Neural cell (in vitro differentiated cells): ENCODE measurements around the gene UCK2. TPM values are rescaled to one million over a fixed set of nuclear protein-coding genes. Genes with fewer than 3 reads are reported as not detected.

Source experiments
- H2AFZ ChIP-seq: fragments of 200-600, 300-800 bp; sonication (generic), shearing (Covaris generic); 2 replicates; pipeline ENCODE4 v1.6.0; 2014; ENCODE audit warnings: low read depth, mild to moderate bottlenecking, antibody characterized with exemption, low read length, moderate library complexity
- H3F3A ChIP-seq: fragments of 200-600 bp; shearing (Covaris generic); 2 replicates; pipeline ENCODE4 v1.6.1; 2016; ENCODE audit warnings: mild to moderate bottlenecking, moderate library complexity, mixed read lengths, antibody characterized with exemption, low read length; ENCODE audit not compliant: insufficient read depth, poor library complexity, severe bottlenecking
- H3K27ac ChIP-seq: fragments of 200-600, 300-800 bp; sonication (generic), shearing (Covaris generic); 2 replicates; pipeline ENCODE4 v1.5.1; 2014; ENCODE audit warnings: mild to moderate bottlenecking, low read length, moderate library complexity
- H3K27me3 ChIP-seq: fragments of 300-800, 200-600 bp; sonication (generic), shearing (Covaris generic); 2 replicates; pipeline ENCODE4 v1.6.0; 2014; ENCODE audit warnings: mild to moderate bottlenecking, low read depth, low read length, moderate library complexity; ENCODE audit not compliant: insufficient read depth
- H3K36me3 ChIP-seq: fragments of 300-800, 200-600 bp; sonication (generic), shearing (Covaris generic); 2 replicates; pipeline ENCODE4 v1.5.1; 2014; ENCODE audit warnings: mild to moderate bottlenecking, antibody characterized with exemption, low read length, moderate library complexity; ENCODE audit not compliant: insufficient read depth
- H3K4me2 ChIP-seq: fragments of 300-800, 200-600 bp; sonication (generic), shearing (Covaris generic); 2 replicates; pipeline ENCODE4 v1.6.0; 2014; ENCODE audit warnings: mild to moderate bottlenecking, low read length
- H3K4me3 ChIP-seq: fragments of 300-800, 200-600 bp; sonication (generic), shearing (Covaris generic); 2 replicates; pipeline ENCODE4 v1.5.1; 2014; ENCODE audit warnings: mild to moderate bottlenecking, low read length, moderate library complexity
- H3K79me2 ChIP-seq: fragments of 200-600 bp; shearing (Covaris generic); replicated peaks from 2 replicates; pipeline ENCODE4 v1.6.0; 2014; ENCODE audit warnings: mild to moderate bottlenecking, low read length, moderate library complexity; ENCODE audit not compliant: insufficient read depth
- H3K9ac ChIP-seq: fragments of 300-800, 200-600 bp; sonication (generic), shearing (Covaris generic); 2 replicates; pipeline ENCODE4 v1.6.1; 2016; ENCODE audit warnings: mild to moderate bottlenecking, low read length, mixed read lengths
- H3K9me2 ChIP-seq: fragments of 200-600 bp; shearing (Covaris generic); 2 replicates; pipeline ENCODE4 v1.6.1; 2016; ENCODE audit warnings: mild to moderate bottlenecking, low read length, mixed read lengths; ENCODE audit not compliant: insufficient read depth
- H3K9me3 ChIP-seq: fragments of 200-600, 300-800 bp; sonication (generic), shearing (Covaris generic); 2 replicates; pipeline ENCODE4 v1.6.1; 2016; ENCODE audit warnings: mild to moderate bottlenecking, mixed run types, low read length, moderate library complexity, mixed read lengths
- H4K20me1 ChIP-seq: fragments of 200-600 bp; shearing (Covaris generic); 2 replicates; pipeline ENCODE4 v1.6.1; 2016; ENCODE audit warnings: mild to moderate bottlenecking, mixed run types; ENCODE audit not compliant: insufficient read depth
- CTCF ChIP-seq: fragments of 450-650 bp; IDR thresholded peaks from 2 replicates; pipeline ENCODE4 v1.5.1; 2014; ENCODE audit warnings: antibody characterized with exemption, mild to moderate bottlenecking, moderate library complexity; ENCODE audit not compliant: poor library complexity, severe bottlenecking
- EP300 ChIP-seq: fragments of 450-650 bp; conservative IDR thresholded peaks from 2 replicates; pipeline ENCODE4 v1.6.1; 2014; ENCODE audit warnings: antibody characterized with exemption, mild to moderate bottlenecking, moderate library complexity; ENCODE audit not compliant: poor library complexity, severe bottlenecking
- EZH2 ChIP-seq: fragments of 200-600, 300-800 bp; shearing (Covaris generic), sonication (generic); IDR thresholded peaks from 2 replicates; pipeline ENCODE4 v1.6.1; 2014; ENCODE audit warnings: antibody characterized with exemption, low read length, borderline replicate concordance, mild to moderate bottlenecking; ENCODE audit not compliant: insufficient read depth, poor library complexity, severe bottlenecking
- MXI1 ChIP-seq: fragments of 450-650 bp; conservative IDR thresholded peaks from 2 replicates; pipeline ENCODE4 v1.6.1; 2014; ENCODE audit warnings: antibody characterized with exemption, mild to moderate bottlenecking; ENCODE audit not compliant: poor library complexity, severe bottlenecking
- POLR2AphosphoS5 ChIP-seq: IDR thresholded peaks from 2 replicates; pipeline ENCODE4 v1.6.1; 2012
- RAD21 ChIP-seq: fragments of 450-650 bp; conservative IDR thresholded peaks from 2 replicates; pipeline ENCODE4 v1.6.1; 2014; ENCODE audit warnings: antibody characterized with exemption, mild to moderate bottlenecking, moderate library complexity
- REST ChIP-seq: IDR thresholded peaks from 2 replicates; pipeline ENCODE4 v1.6.1; 2012; ENCODE audit warnings: borderline replicate concordance
- SMC3 ChIP-seq: fragments of 450-650 bp; conservative IDR thresholded peaks from 2 replicates; pipeline ENCODE4 v1.6.1; 2014; ENCODE audit warnings: antibody characterized with exemption, mild to moderate bottlenecking, moderate library complexity; ENCODE audit not compliant: poor library complexity
- TAF1 ChIP-seq: IDR thresholded peaks from 2 replicates; pipeline ENCODE4 v1.6.1; 2012; ENCODE audit warnings: low read depth
- polyA plus RNA-seq: library from polyadenylated mRNA; depleted of rRNA; stranded (reverse); fragments of >200 nt; gene quantifications from 2 replicates; pipeline ENCODE4 v1.2.3, GENCODE V29; 2014

The UCK2 gene
- polyA plus RNA-seq, 1 donor from 2014 or later, result 36.0 TPM

GRCh38 chr1:165869343-165869742 is 41.9 kb downstream of the UCK2 start:
- H3K9me2 ChIP-seq, result no peaks in the 10 kb centered on the region
- H3K36me3 ChIP-seq, result no peaks in the 10 kb centered on the region
- no peak for TF ChIP-seq POLR2AphosphoS5
- TF ChIP-seq RAD21, result no peak
- TF ChIP-seq TAF1, result no peak
- no peak for TF ChIP-seq SMC3
- TF ChIP-seq MXI1, result no peak
- H3K4me3 ChIP-seq, result no peak overlapping the region
- H3K9ac ChIP-seq, result no peak overlapping the region
- H3F3A ChIP-seq, result no peaks in the 10 kb centered on the region
- no peak overlapping the region for H3K27ac ChIP-seq
- no peak overlapping the region for H2AFZ ChIP-seq
- H3K4me2 ChIP-seq, result no peak overlapping the region
- H4K20me1 ChIP-seq, result no peaks in the 10 kb centered on the region
- H3K79me2 ChIP-seq, result peaks cover 13% of the 10 kb centered on the region
- no peaks in the 10 kb centered on the region for H3K27me3 ChIP-seq
- no peaks in the 10 kb centered on the region for H3K9me3 ChIP-seq

DNA sequence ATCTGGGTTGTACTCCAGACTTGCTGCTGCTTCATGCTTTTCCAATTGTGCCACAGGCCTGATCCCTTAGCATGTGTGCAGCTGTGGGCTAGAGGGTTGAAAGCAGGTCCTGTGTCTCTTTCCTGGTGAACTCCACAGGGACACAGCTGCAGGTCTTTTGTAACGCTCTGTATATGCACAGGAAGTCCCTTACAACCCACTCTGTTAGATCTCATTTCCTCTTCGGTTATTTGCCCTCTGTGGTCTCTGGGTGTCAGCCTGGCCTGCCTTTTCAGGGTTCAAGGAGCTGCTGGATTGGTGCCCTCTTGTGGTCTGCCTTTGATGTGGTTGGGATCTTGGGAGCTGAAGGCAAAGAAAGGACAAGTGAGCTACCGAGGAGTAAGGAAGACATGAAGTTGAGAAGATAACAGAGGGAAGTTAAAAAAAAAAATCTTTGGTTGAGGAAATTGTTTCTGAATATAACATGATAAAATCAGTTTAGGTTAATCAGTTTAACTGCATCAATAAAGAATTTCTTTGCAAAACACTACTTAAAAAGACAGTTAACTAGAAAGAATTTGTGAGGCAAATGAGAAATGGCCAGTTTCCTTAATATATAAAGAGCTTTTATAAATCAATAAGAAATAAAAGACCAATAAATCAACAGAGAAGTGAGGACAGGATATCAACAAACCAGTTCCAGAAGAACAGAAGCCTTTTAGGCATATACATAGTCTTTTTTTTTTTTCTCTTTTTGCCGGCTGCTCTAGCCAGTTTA is 44.1 kb downstream of the UCK2 start:
- H3K36me3 ChIP-seq, result no peaks in the 10 kb centered on the region
- no peak overlapping the region for H2AFZ ChIP-seq
- H3K79me2 ChIP-seq, result peaks cover 13% of the 10 kb centered on the region
- no peaks in the 10 kb centered on the region for H3F3A ChIP-seq
- H3K9me2 ChIP-seq, result no peaks in the 10 kb centered on the region
- TF ChIP-seq POLR2AphosphoS5 (no peak), TAF1 (no peak), SMC3 (no peak), EP300 (no peak), REST (no peak)
- H3K27ac ChIP-seq, result no peak overlapping the region
- H3K27me3 ChIP-seq, result no peaks in the 10 kb centered on the region
- H3K9me3 ChIP-seq, result no peaks in the 10 kb centered on the region
- H3K4me2 ChIP-seq, result no peak overlapping the region
- H3K9ac ChIP-seq, result no peak overlapping the region
- no peaks in the 10 kb centered on the region for H4K20me1 ChIP-seq
- no peak overlapping the region for H3K4me3 ChIP-seq

- H3F3A ChIP-seq, result no peaks in the 10 kb centered on the region
- H4K20me1 ChIP-seq, result no peaks in the 10 kb centered on the region
- peaks cover 17% of the 10 kb centered on the region for H3K79me2 ChIP-seq
- no peak overlapping the region for H3K9ac ChIP-seq
- no peaks in the 10 kb centered on the region for H3K9me3 ChIP-seq
- no peaks in the 10 kb centered on the region for H3K27me3 ChIP-seq
- no peak overlapping the region for H3K4me3 ChIP-seq
- no peaks in the 10 kb centered on the region for H3K9me2 ChIP-seq
- H3K27ac ChIP-seq, result no peak overlapping the region
- no peak overlapping the region for H2AFZ ChIP-seq
- H3K36me3 ChIP-seq, result no peaks in the 10 kb centered on the region
- TF ChIP-seq TAF1, result no peak
- no peak for TF ChIP-seq EZH2
- no peak for TF ChIP-seq RAD21
- no peak for TF ChIP-seq REST
- TF ChIP-seq SMC3, result no peak
- no peak for TF ChIP-seq POLR2AphosphoS5
- TF ChIP-seq CTCF, result no peak
- TF ChIP-seq MXI1, result no peak
- TF ChIP-seq EP300, result no peak
- H3K4me2 ChIP-seq, result no peak overlapping the region
Observed at GRCh38 chr1:165873481-165873880, 46.1 kb downstream of the UCK2 start.
